HEK293 (cell line): ENCODE results near the gene ACRBP.

Experiments
- HOXD13 ChIP-seq: sonication (generic); formaldehyde crosslinking; IDR thresholded peaks from 2 replicates; pipeline ENCODE4 v1.8.0; 2022; ENCODE audit warnings: missing genetic modification reagents, borderline replicate concordance
- KLF10 ChIP-seq: fragments of 450-650 bp; IDR thresholded peaks from 2 replicates; pipeline ENCODE4 v1.5.1; 2018; ENCODE audit warnings: missing biosample characterization, mild to moderate bottlenecking, missing genetic modification characterization
- KLF8 ChIP-seq: fragments of 450-650 bp; formaldehyde crosslinking; IDR thresholded peaks from 2 replicates; pipeline ENCODE4 v1.5.1; 2016; ENCODE audit warnings: missing biosample characterization, missing genetic modification characterization
- PATZ1 ChIP-seq: fragments of 450-650 bp; formaldehyde crosslinking; IDR thresholded peaks from 2 replicates; pipeline ENCODE4 v1.5.1; 2016; ENCODE audit warnings: missing biosample characterization, missing genetic modification characterization
- PBX3 ChIP-seq: sonication (generic); formaldehyde crosslinking; IDR thresholded peaks from 2 replicates; pipeline ENCODE4 v1.8.1; 2022; ENCODE audit warnings: mild to moderate bottlenecking, moderate library complexity, missing genetic modification reagents
- PRDM4 ChIP-seq: fragments of 450-650 bp; formaldehyde crosslinking; IDR thresholded peaks from 2 replicates; pipeline ENCODE4 v1.5.1; 2017; ENCODE audit warnings: missing biosample characterization, missing genetic modification characterization
- PRDM6 ChIP-seq: fragments of 450-650 bp; formaldehyde crosslinking; IDR thresholded peaks from 2 replicates; pipeline ENCODE4 v1.5.1; 2017; ENCODE audit warnings: missing biosample characterization, missing genetic modification characterization
- SETDB1 ChIP-seq: IDR thresholded peaks from one replicate; pipeline ENCODE4 v1.6.1; 2017; ENCODE audit warnings: mild to moderate bottlenecking, low read length, moderate library complexity, mixed read lengths; ENCODE audit not compliant: insufficient read length
- TCF7L2 ChIP-seq: IDR thresholded peaks from 2 replicates; pipeline ENCODE4 v1.6.1; 2011; ENCODE audit warnings: low read depth, mild to moderate bottlenecking, inconsistent platforms, low read length, moderate library complexity, borderline replicate concordance
- TSHZ1 ChIP-seq: fragments of 450-650 bp; formaldehyde crosslinking; IDR thresholded peaks from 2 replicates; pipeline ENCODE4 v1.5.1; 2016; ENCODE audit warnings: missing biosample characterization, missing genetic modification characterization, borderline replicate concordance
- ZBTB6 ChIP-seq: fragments of 450-650 bp; formaldehyde crosslinking; IDR thresholded peaks from 2 replicates; pipeline ENCODE4 v1.5.1; 2017; ENCODE audit warnings: missing biosample characterization, missing genetic modification characterization
- ZFP69B ChIP-seq: fragments of 450-650 bp; formaldehyde crosslinking; IDR thresholded peaks from 2 replicates; pipeline ENCODE4 v1.5.1; 2016; ENCODE audit warnings: missing biosample characterization, missing genetic modification characterization
- ZNF138 ChIP-seq: fragments of 450-650 bp; formaldehyde crosslinking; IDR thresholded peaks from 2 replicates; pipeline ENCODE4 v1.5.1; 2016; ENCODE audit warnings: missing biosample characterization, missing genetic modification characterization, borderline replicate concordance
- ZNF202 ChIP-seq: fragments of 450-650 bp; formaldehyde crosslinking; IDR thresholded peaks from 2 replicates; pipeline ENCODE4 v1.5.1; 2016; ENCODE audit warnings: missing biosample characterization, missing genetic modification characterization, borderline replicate concordance
- ZNF24 ChIP-seq: fragments of 450-650 bp; formaldehyde crosslinking; IDR thresholded peaks from 2 replicates; pipeline ENCODE4 v1.5.1; 2016; ENCODE audit warnings: missing biosample characterization, missing genetic modification characterization
- ZNF324 ChIP-seq: fragments of 450-650 bp; formaldehyde crosslinking; IDR thresholded peaks from 2 replicates; pipeline ENCODE4 v1.5.1; 2016; ENCODE audit warnings: missing biosample characterization, missing genetic modification characterization
- ZNF362 ChIP-seq: fragments of 450-650 bp; formaldehyde crosslinking; IDR thresholded peaks from 2 replicates; pipeline ENCODE4 v1.5.1; 2016; ENCODE audit warnings: missing biosample characterization, missing genetic modification characterization
- ZNF404 ChIP-seq: fragments of 450-650 bp; formaldehyde crosslinking; IDR thresholded peaks from 2 replicates; pipeline ENCODE4 v1.5.1; 2017; ENCODE audit warnings: missing biosample characterization, missing genetic modification characterization
- ZNF521 ChIP-seq: fragments of 450-650 bp; formaldehyde crosslinking; IDR thresholded peaks from 2 replicates; pipeline ENCODE4 v1.5.1; 2017; ENCODE audit warnings: missing biosample characterization, mild to moderate bottlenecking, missing genetic modification characterization
- ZNF548 ChIP-seq: fragments of 450-650 bp; formaldehyde crosslinking; IDR thresholded peaks from 2 replicates; pipeline ENCODE4 v1.5.1; 2016; ENCODE audit warnings: missing biosample characterization, missing genetic modification characterization
- ZNF624 ChIP-seq: fragments of 450-650 bp; formaldehyde crosslinking; IDR thresholded peaks from 2 replicates; pipeline ENCODE4 v1.5.1; 2017; ENCODE audit warnings: missing biosample characterization, missing genetic modification characterization
- ZNF654 ChIP-seq: fragments of 450-650 bp; formaldehyde crosslinking; IDR thresholded peaks from 2 replicates; pipeline ENCODE4 v1.5.1; 2016; ENCODE audit warnings: low read depth, missing biosample characterization, missing genetic modification characterization
- ZSCAN23 ChIP-seq: fragments of 450-650 bp; formaldehyde crosslinking; IDR thresholded peaks from 2 replicates; pipeline ENCODE4 v1.5.1; 2016; ENCODE audit warnings: missing biosample characterization, missing genetic modification characterization
- ZSCAN30 ChIP-seq: fragments of 450-650 bp; IDR thresholded peaks from 2 replicates; pipeline ENCODE4 v1.5.1; 2018; ENCODE audit warnings: missing biosample characterization, mild to moderate bottlenecking, missing genetic modification characterization, moderate library complexity
- ZXDB ChIP-seq: fragments of 450-650 bp; formaldehyde crosslinking; IDR thresholded peaks from 2 replicates; pipeline ENCODE4 v1.5.1; 2016; ENCODE audit warnings: missing biosample characterization, missing genetic modification characterization

ACRBP gene

GRCh38 chr12:6662906-6663742 is 15.9 kb upstream of the ACRBP start, which contains the start of gene ING4 (continued):
- TF ChIP-seq ZSCAN30 (tag by site-specific recombination) = peak; percentile 29; the same call in 1 of the 2 replicates
- peak; percentile 86 for TF ChIP-seq ZNF24 (tag by site-specific recombination)
- peak; percentile 99 for TF ChIP-seq ZXDB (tag by site-specific recombination)
- TF ChIP-seq ZSCAN23 (tag by site-specific recombination) = no peak; the same call in 1 of the 2 replicates
- TF ChIP-seq HOXD13 (CRISPR knock-in tag) = 0 out of 2 replicates have a peak, but pooled peaks have one; percentile 62
- no peak for TF ChIP-seq TSHZ1
- peak; percentile 83 for TF ChIP-seq ZNF324
- no peak for TF ChIP-seq ZNF138
- TF ChIP-seq ZNF404 = no peak
- TF ChIP-seq ZNF624 (tag by site-specific recombination) = no peak
- TF ChIP-seq PRDM4 (tag by site-specific recombination) = peak; percentile 55; the same call in 1 of the 2 replicates
- no peak for TF ChIP-seq TCF7L2
- no peak for TF ChIP-seq SETDB1
- peak; percentile 97 for TF ChIP-seq ZNF362 (tag by site-specific recombination)
- TF ChIP-seq ZNF521 (tag by site-specific recombination) = no peak
- TF ChIP-seq PBX3 (CRISPR knock-in tag) = 0 out of 2 replicates have a peak, but pooled peaks have one; percentile 28
- peak; percentile 26; the same call in 1 of the 2 replicates for TF ChIP-seq PRDM6 (tag by site-specific recombination)
- no peak for TF ChIP-seq ZBTB6 (tag by site-specific recombination)
- TF ChIP-seq ZFP69B (tag by site-specific recombination) = 0 out of 2 replicates have a peak, but pooled peaks have one; percentile 49
- TF ChIP-seq KLF10 (tag by site-specific recombination) = peak; percentile 80
- no peak for TF ChIP-seq ZNF654
- peak; percentile 96 for TF ChIP-seq KLF8 (tag by site-specific recombination)
- TF ChIP-seq PATZ1 (tag by site-specific recombination) = peak; percentile 68
- no peak for TF ChIP-seq ZNF548 (tag by site-specific recombination)
- TF ChIP-seq ZNF202 (tag by site-specific recombination) = no peak
